Measurements from ENCODE around the gene LIF.

The LIF gene

DNA sequence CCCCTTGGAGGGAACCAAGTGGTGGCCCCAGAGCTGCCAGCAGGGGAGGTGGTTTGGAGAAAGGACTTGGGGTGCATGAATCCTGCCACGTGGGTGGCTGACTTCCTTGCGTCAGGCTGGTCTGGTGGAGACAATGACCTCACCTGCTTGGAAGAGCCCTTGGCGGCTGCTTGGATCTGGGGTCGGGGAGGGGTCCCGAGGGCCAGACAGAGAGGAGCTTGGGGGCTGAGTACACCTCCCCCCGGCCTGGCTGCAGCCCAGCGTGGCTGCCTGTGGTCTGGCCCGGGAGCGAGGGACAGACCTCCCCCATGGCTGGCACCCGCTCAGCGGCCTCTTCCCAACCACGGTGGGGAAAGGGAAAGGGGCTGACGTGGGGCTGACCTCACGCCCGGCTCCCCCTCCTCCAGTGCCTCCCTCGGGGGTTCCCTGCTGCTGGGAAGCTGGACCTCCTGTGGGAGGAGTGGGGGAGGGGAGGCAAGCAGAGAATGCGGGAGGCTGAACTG lies 13.8 kb downstream of the LIF start:
- no peak for TF ChIP-seq SPI1 (IDR thresholded peaks at IDR 0.05; ENCODE audit: borderline replicate concordance, low read depth)
- TF ChIP-seq, protein P1, sequence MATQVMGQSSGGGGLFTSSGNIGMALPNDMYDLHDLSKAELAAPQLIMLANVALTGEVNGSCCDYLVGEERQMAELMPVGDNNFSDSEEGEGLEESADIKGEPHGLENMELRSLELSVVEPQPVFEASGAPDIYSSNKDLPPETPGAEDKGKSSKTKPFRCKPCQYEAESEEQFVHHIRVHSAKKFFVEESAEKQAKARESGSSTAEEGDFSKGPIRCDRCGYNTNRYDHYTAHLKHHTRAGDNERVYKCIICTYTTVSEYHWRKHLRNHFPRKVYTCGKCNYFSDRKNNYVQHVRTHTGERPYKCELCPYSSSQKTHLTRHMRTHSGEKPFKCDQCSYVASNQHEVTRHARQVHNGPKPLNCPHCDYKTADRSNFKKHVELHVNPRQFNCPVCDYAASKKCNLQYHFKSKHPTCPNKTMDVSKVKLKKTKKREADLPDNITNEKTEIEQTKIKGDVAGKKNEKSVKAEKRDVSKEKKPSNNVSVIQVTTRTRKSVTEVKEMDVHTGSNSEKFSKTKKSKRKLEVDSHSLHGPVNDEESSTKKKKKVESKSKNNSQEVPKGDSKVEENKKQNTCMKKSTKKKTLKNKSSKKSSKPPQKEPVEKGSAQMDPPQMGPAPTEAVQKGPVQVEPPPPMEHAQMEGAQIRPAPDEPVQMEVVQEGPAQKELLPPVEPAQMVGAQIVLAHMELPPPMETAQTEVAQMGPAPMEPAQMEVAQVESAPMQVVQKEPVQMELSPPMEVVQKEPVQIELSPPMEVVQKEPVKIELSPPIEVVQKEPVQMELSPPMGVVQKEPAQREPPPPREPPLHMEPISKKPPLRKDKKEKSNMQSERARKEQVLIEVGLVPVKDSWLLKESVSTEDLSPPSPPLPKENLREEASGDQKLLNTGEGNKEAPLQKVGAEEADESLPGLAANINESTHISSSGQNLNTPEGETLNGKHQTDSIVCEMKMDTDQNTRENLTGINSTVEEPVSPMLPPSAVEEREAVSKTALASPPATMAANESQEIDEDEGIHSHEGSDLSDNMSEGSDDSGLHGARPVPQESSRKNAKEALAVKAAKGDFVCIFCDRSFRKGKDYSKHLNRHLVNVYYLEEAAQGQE (IDR thresholded peaks at IDR 0.05; ENCODE audit: insufficient replicate concordance, low read depth): no peak
- TF ChIP-seq GABPA (IDR thresholded peaks at IDR 0.05; ENCODE audit: low read depth): no peak
- TF ChIP-seq, protein P2, sequence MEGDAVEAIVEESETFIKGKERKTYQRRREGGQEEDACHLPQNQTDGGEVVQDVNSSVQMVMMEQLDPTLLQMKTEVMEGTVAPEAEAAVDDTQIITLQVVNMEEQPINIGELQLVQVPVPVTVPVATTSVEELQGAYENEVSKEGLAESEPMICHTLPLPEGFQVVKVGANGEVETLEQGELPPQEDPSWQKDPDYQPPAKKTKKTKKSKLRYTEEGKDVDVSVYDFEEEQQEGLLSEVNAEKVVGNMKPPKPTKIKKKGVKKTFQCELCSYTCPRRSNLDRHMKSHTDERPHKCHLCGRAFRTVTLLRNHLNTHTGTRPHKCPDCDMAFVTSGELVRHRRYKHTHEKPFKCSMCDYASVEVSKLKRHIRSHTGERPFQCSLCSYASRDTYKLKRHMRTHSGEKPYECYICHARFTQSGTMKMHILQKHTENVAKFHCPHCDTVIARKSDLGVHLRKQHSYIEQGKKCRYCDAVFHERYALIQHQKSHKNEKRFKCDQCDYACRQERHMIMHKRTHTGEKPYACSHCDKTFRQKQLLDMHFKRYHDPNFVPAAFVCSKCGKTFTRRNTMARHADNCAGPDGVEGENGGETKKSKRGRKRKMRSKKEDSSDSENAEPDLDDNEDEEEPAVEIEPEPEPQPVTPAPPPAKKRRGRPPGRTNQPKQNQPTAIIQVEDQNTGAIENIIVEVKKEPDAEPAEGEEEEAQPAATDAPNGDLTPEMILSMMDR (IDR thresholded peaks at IDR 0.05; ENCODE audit: insufficient read depth, low read length): no peak
- no peak for TF ChIP-seq POLR2AphosphoS5 (IDR thresholded peaks at IDR 0.05; ENCODE audit: low read depth)
- no peak overlapping the region for H3K4me3 ChIP-seq (replicated peaks; ENCODE audit: insufficient read depth, low read length)
- H3K27me3 ChIP-seq (ENCODE audit: insufficient read depth, poor library complexity, severe bottlenecking): peaks cover 8% of the 10 kb centered on the region
- no peak overlapping the region for H3K27ac ChIP-seq (replicated peaks)
- no peak for DNase-seq (ENCODE audit: low read depth in 1 of 2, low spot score in 1 of 2)

DNA sequence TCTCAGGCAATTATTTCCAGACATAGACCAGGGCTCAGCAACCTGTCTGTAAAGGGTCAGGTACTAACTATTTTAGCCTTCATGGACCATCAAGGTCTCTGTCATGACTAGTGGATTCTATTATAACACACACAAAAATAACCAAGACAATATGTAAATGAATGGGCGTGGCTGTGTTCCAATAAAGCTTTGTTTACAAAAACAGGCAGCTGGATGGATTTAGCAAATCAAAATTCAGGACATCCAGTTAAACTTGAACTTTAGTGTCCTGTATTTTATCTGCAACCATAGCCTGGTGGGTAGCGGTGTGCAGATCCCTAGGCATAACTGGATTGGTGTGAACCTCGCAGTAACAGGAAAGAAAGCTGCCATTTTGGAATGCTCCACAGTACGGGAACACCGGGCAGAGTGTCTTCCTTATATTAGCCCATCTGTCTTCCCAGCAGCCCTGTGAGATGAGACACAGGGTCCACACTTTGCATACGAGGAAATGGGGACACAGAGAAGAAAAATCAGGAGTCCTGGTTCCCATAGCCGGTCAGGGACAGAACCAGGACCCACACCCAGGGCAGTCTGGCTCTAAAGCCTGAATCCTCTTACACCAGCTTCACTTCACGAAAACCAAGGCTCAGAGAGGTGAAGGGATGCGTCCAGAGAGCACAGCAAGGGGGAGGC lies 15.6 kb downstream of the LIF start:
- TF ChIP-seq GABPA (IDR thresholded peaks at IDR 0.05; ENCODE audit: low read depth) (no peak), POLR2AphosphoS5 (IDR thresholded peaks at IDR 0.05; ENCODE audit: low read depth) (no peak)
- TF ChIP-seq, protein P1 (IDR thresholded peaks at IDR 0.05; ENCODE audit: insufficient replicate concordance, low read depth): no peak
- TF ChIP-seq, protein P2 (IDR thresholded peaks at IDR 0.05; ENCODE audit: insufficient read depth, low read length): no peak
- Histone ChIP-seq H3K27me3 (ENCODE audit: insufficient read depth, poor library complexity, severe bottlenecking) (peaks cover 13% of the 10 kb centered on the region), H3K27ac (replicated peaks) (no peak overlapping the region), H3K4me3 (replicated peaks; ENCODE audit: insufficient read depth, low read length) (no peak overlapping the region)
- DNase-seq (ENCODE audit: low read depth in 1 of 2, low spot score in 1 of 2): no peak

DNA sequence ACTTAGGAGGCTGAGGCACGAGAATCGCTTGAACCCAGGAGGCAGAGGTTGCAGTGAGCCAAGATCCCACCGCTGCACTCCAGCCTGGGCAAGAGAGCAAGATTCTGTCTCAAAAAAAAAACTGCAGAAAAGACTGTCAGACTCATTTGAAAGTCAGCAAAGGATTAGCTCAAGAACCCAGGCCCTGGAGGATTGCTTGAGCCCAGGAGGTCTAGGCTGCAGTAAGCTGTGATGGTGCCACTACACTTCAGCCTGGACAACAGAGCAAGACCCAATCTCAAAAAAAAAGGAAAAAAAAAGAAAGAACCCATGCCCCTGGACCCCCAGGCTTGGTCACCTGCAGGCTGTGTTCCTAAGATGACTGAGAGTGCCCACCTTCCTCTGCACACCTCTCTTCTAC lies 16.2 kb downstream of the LIF start:
- H3K27ac ChIP-seq (replicated peaks): no peak overlapping the region
- DNase-seq (ENCODE audit: low read depth in 1 of 2, low spot score in 1 of 2): no peak
- peaks cover 17% of the 10 kb centered on the region for H3K27me3 ChIP-seq (ENCODE audit: insufficient read depth, poor library complexity, severe bottlenecking)
- no peak overlapping the region for H3K4me3 ChIP-seq (replicated peaks; ENCODE audit: insufficient read depth, low read length)
- no peak for TF ChIP-seq SPI1 (IDR thresholded peaks at IDR 0.05; ENCODE audit: borderline replicate concordance, low read depth)
- TF ChIP-seq, protein P1 (IDR thresholded peaks at IDR 0.05; ENCODE audit: insufficient replicate concordance, low read depth): no peak
- no peak for TF ChIP-seq POLR2AphosphoS5 (IDR thresholded peaks at IDR 0.05; ENCODE audit: low read depth)
- TF ChIP-seq, protein P2 (IDR thresholded peaks at IDR 0.05; ENCODE audit: insufficient read depth, low read length): no peak
- no peak for TF ChIP-seq GABPA (IDR thresholded peaks at IDR 0.05; ENCODE audit: low read depth)
